Activated CD4-positive, alpha-beta T cell treated with anti-CD3 and anti-CD28 coated beads for 4 hours (primary cell): ENCODE measurements around the gene RBFOX2.
"Not testable (repeated sequence)": the region's sequence is repeated elsewhere in the genome, so short reads cannot be mapped to it uniquely, and the experiment has no call there.

ENCODE experiments used
- DNase-seq, 2 donors: peaks; one replicate each; pipeline ENCODE4 v3.0.0-alpha.2; 2020

Gene RBFOX2

DNA sequence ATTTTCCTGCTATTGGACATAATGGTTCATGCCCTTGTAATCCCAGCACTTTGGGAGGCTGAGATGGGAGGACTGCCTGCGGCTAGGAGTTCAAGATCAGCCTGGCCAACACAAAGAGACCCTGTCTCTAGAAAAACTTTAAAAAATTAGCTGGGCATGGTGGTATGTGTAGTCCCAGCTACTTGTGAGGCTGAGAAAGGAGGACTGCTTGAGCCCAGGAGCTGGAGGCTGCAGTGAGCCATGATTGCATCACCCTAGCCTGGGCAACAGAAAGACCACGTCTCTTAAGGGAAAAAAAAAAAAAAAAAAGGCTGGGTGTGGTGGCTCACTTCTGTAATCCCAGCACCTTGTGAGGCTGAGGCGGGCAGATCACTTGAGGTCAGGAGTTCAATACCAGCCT is 217.0 kb downstream of the RBFOX2 start:
- DNase-seq, result no peak

DNA sequence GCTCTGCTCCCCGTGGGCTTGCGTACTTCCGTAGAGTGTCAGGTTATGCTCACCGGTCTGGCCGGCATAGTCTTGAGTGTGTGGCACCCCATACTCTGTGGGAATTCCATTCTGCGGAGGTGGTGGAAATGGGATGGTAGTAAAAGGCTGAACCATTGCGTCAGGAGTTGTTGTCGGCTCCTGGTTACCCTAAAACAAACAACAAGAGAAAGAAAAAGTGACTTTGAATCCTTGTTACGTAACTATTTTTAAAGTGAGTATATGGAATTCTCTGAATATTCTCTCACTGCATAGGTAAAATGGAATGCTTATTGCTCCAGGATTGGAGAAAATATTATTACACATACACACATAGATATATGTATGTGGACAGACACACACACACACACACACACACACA is 218.8 kb downstream of the RBFOX2 start:
- no peak for DNase-seq

DNA sequence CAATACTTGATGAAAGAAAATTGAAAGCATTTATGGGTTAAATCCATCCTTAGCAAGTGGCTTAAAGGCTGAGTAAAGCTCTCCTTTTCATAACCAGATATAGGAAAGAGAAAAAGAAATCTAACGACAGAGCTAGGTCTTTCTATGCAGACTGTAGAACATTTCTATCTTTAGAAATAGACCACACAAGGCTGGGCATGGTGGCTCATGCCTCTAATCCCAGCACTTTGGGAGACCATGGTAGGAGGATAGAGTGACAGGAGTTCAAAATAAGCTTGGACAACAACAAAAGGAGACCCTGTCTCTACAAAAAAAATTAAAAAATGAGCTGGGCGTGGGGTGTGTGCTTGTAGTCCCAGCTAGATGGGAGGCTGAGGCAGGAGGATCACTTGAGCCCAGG is 220.2 kb downstream of the RBFOX2 start:
- no peak for DNase-seq

DNA sequence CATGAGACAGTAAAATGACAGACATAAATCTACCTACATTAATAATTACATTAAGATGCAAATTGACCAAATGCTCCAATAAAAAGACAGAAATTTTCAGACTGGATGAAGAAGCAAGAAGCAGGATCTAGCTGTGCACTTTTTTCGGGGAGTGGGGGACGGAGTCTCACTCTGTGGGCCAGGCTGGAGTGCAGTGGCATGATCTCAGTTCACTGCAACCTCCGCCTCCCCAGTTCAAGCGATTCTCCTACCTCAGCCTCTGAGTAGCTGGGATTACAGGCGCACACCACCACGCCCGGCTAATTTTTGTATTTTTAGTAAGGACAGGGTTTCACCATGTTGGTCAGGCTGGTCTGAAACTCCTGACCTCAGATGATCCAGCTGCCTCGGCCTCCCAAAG is 222.0 kb downstream of the RBFOX2 start:
- DNase-seq, result not testable (repeated sequence)

DNA sequence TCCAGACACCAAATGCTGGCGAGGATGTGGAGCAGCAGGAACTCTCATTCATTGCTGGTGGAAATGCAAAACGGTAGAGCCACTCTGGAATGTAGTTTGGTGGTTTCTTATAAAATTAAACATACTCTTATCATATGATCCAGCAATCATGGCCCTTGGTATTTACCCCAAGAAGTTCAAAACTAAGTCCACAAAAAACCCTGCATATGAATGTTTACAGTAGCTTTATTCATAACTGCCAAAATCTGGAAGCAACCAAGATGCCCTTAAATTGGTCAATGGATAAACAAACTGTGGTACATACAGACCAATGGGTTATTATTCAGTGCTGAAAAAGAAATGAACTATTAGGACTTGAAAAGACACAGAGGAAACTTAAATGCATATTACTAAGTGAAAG is 223.2 kb downstream of the RBFOX2 start:
- DNase-seq, result no peak

DNA sequence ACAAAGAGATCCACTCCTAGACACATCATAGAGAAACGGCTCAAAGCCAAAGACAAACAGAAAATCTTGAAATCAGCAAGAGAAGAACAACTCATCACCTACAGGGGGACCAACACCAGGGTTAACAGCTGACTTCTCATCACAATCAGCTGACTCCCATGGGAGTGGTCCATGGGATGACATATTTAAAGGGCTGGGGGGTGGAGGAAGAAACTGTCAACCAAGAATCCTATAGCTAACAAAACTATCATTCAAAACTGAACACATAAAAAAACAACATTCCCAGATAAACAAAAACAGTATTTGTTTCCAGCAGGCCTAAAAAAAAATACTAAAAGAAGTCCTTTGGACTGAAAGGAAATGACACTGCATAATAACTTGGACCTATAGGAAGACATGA is 224.2 kb downstream of the RBFOX2 start:
- no peak for DNase-seq

DNA sequence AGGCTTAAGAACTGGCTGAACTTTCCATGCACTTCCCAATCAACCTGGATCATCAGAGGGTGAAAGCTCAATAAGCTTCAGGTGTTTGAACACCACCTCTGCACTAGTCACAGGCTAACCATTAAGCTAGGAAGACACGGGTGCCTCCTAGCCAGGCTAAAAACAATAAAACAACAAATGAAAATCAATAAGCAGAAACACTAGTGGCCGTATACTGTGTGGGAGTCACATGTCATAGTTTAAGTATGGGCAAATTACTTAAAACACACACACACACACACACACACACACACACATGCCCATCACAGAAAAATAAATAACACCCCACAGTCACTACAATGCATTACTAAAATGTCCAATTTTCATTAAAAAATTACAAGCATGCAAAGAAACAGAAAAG is 225.7 kb downstream of the RBFOX2 start:
- DNase-seq, result no peak

DNA sequence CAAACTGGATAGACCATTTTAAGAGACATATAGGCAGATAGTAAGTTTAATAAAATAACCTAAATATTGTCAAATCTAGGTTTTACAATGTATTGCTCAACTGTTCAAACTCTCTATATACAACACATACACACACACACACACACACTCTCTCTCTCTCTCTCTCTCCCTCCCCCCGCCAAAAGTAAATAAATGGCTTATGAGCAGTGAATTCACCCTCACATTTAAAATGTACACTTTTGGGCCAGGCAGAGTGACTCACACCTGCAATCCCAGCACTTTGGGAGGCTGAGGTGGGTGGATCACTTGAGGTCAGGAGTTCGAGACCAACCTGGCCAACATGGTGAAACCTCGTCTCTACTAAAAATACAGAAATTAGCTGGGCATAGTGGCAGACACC is 227.3 kb downstream of the RBFOX2 start:
- DNase-seq, result not testable (repeated sequence)

DNA sequence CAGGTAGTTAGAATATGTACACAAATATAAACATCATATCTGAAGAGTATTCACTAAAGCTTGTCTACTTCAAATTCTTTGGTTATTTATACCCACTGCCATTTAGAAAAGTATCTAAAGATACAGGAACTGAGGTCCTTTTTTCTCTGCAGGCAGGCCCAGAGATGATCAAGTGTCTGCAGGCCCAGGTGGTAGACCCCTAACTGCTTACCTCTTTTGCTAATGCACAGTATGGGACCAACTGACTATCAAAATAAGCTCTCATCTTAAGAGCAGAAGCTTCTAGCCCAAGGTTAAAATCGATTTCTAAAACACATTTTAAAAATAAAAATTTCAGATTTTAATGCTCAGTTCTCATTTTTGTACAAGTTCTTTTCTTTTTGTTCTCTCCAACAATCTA is 229.5 kb downstream of the RBFOX2 start:
- DNase-seq, result no peak

DNA sequence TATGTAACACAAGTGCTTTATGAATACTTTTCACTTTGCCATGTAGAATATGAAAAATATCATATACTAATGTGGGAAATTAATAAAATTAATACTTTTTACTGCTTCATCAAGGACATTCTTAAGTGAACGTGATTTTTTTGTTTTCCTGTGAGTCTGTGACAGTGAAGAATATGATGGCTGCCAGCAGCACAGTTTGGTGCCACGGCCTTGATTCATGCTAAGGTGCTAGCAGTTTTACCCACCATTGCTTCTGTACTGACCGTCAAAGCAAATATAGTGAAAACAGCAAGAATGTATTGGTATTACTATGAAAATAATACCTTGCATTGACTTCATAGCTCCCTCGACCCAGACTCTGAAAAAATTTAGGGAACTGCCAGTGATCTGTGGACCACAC is 231.2 kb downstream of the RBFOX2 start:
- DNase-seq, result no peak

DNA sequence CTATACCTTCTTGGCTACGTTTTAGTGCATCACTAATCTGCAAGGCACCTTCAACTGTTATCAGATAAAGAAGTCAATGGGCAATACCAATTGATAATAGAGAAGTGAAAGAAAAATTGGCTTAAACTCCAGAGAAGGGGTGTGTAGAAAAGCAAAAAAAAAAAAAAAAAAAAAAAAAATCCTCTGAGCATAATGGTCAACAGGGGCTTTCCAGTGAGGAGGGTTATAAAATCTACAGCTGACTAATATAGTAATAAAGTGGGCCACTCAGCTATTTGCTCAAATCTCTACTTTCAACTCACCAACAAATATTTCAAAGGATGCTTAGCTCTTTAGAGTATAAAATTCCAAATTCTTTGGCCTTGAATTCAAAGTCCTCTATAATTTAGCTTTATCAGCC is 233.1 kb downstream of the RBFOX2 start:
- no peak for DNase-seq

DNA sequence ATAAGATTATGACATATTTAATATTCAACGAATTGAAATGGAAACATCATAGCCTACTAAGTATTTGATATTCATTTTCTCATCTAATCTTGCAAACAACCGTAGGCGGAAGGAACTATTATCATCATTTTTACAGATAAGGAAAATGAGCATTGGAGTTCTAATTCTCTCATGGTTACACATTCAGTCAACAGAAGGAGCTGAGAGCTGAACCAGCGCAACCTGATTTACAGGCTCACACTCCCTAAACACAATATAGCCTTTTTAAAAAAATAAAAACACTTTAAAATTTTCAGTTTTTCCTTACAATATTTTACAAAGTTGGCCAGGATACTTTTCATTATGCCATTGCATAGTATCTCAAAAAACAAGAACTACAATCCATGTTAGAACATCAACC is 236.1 kb downstream of the RBFOX2 start:
- no peak for DNase-seq

DNA sequence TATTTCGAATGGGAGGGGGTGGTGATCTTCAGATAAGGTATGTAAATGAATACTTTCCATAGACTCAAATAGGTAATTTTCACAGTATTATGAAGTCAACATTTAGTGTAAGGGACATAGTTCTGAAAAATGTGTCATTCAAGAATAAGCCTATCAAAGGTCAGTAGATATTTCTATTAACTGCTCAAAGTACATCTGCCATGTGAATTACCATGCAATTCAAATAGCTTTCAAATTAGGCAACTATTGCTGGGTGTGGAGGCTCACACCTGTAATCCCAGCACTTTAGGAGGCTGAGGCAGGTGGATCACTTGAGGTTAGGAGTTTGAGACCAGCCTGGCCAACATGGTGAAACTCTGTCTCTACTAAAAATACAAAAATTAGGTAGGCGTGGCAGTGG is 236.8 kb downstream of the RBFOX2 start:
- DNase-seq, result not testable (repeated sequence)

DNA sequence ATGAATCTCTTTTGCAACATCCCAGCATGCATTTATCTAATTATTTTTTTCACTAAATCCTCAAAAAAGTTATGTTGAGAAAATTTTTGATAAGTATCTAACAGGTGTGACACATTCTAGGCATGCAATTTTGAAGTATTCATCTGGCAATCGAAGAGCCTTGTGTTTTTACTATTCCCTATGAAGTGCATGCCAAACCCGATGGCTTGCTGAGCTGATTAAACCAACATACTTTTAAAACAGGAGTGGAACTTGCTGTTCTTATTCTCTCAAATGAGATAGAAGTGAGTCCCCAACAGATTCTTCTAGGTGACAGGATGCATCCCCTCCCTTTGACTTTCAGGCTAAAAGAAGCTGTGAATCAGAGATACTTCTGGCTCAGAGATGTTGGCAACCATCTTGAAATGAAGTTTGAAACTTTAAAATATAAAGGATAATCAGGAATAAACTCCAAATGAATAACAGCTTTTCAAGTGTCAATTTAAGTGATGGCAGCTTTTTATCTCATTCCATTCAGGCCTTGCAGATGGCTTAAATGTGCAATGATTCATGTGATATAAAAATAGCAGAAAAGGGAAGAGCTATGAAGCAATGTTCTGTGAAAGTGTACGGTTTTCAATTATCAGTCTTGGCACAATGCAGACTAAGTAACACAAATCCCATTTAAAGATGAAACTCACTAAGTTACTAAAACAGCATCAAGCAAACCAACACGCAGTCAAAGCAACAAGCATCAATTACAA is 243.3 kb downstream of the RBFOX2 start:
- no peak for DNase-seq

DNA sequence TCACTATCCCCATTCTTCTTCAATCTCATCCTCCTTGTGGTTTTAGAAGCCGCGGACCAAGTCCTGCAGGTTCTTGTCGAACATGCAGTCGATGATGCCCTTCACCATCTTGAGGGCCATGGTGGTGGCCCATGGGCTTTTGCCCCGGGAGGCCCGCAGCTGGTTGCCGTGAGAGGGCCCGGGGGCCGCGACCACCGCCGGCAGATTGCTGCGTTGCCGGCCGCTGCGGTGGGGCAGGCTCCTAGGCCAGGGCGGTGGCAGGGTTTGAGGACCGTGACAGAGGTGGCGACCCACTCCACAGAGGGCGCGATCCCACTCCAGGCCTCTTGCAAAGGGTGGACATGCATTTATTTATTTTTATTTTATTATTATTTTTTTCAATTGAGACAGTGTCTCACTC is 244.0 kb downstream of the RBFOX2 start:
- DNase-seq, result no peak

DNA sequence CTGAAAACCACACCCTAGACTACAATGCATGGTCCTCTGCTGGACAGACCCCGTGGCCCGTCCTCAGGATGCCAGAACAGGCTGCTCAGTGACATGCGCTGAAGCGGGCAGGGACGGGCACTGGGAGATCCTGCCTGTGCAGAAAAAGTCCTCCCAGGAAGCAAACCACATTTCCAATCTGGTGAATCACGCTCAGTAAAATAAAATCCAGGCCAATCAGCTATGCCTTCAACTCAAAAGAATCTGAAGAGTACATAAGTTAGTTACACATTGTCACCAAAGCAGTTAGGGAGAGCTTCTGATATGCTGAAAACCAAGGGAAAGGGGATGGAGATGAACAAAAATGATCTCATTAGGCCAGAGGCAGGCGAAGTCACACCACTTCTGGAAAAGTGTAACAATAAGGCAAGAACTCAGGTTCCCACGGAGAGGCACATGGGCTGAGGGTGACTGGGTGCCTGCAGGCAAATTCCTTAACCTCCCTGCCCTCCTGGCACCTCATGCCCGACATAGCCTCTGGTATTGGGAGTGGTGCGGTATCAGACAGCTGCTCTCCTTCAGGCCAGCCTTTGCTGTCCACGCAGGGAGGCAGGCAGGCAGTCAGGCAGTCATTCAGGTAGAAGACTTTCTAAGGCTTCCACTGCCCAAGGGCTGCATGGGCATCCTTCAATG is 244.5 kb downstream of the RBFOX2 start:
- DNase-seq, result no peak

DNA sequence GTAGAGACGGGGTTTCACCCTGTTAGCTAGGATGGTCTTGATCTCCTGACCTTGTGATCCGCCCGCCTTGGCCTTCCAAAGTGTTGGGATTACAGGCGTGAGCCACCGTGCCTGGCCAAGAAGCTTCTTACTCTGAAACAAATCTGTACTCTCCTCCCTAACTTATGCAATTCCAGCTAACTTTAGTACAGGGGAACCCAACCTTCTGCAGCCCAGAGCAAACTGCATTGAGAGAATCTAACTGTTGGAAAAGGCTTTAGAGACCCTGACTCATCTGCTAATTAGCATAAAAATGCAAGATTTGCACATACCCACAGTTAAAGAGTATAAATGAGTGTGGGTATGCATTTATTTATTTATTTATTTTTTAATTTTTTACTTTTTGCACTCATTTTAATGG is 246.1 kb downstream of the RBFOX2 start:
- DNase-seq, result no peak

DNA sequence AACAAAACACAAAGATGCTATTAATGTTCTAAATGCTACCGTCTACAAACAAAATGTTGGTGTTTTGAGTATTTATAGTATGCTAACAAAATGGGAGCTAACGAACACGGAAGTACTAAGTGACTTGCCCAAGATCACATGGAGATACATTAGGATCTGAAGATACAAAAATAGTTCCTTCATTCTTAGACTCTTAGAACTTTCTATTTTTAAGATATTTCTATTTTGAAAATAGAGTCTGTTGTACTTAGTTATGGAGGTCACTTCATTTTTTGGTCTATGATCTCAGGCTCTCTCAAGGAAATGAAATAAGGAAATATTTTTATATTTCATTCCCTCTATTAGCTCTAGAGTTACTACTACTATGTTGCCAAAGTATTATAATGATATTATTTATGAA is 246.7 kb downstream of the RBFOX2 start:
- no peak for DNase-seq

DNA sequence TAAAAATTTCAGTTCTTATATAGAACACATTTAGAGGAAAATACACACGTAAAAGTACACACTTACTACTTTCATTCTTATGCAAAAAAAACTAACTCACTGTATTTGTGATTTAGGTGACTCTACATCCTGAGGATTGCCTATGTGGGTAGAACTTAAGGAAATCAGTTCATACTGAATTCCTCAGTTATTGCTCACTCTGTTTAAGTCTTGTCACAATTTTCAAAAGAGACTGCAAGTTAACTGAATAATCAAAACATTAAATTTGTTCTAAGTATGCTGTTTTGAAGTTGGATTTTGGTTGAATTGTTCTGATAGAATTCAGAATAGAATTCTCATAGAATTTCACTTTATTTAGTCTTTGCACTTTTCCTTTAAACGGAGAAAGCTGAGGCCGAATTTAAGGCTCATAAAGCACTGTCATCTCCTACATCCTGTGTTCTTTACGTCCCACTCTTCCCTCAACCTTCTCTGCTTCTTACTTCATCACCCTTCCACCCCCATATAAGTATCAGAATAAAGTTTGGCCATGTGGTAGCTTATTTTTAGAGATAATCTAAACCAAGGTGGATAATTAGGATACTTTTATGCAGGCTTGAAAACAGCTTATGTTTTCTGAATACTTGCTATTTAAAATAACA is 251.2 kb downstream of the RBFOX2 start:
- no peak for DNase-seq

DNA sequence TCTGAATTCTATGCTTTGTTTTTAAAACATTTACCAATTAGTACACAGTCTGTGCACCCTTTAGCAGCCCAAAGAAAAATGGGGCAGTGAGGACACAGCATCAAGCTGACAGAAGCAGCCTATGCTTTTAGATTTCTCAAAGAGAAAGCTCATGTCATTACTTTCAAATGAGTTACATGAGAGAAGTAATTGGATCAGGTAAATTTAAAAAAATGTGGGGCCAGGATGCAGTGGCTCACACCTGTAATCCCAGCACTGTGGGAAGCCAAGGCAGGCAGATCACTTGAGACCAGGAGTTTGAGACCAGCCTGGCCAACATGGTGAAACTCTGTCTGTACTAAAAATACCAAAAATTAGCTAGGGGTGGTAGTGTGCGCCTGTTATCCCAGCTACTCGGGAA is 253.3 kb downstream of the RBFOX2 start:
- no peak for DNase-seq

DNA sequence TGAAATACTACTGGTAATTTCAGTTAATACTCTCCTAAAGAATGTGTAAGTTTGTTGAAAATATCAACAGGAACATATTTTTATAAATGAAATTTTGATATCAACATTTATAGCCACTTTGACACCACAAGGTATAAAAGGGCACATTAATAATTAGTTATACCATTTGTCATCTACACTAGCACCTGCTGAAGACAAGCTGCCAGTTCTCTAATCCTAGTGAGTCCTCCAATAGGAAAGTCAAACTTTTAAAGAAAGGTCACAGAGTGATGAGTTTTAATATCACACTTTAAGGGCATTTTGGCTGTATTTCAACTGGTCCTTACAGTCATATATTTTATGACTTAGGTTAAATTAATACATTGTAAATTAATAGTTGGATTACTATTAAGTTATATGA is 258.6 kb downstream of the RBFOX2 start:
- DNase-seq, result no peak

DNA sequence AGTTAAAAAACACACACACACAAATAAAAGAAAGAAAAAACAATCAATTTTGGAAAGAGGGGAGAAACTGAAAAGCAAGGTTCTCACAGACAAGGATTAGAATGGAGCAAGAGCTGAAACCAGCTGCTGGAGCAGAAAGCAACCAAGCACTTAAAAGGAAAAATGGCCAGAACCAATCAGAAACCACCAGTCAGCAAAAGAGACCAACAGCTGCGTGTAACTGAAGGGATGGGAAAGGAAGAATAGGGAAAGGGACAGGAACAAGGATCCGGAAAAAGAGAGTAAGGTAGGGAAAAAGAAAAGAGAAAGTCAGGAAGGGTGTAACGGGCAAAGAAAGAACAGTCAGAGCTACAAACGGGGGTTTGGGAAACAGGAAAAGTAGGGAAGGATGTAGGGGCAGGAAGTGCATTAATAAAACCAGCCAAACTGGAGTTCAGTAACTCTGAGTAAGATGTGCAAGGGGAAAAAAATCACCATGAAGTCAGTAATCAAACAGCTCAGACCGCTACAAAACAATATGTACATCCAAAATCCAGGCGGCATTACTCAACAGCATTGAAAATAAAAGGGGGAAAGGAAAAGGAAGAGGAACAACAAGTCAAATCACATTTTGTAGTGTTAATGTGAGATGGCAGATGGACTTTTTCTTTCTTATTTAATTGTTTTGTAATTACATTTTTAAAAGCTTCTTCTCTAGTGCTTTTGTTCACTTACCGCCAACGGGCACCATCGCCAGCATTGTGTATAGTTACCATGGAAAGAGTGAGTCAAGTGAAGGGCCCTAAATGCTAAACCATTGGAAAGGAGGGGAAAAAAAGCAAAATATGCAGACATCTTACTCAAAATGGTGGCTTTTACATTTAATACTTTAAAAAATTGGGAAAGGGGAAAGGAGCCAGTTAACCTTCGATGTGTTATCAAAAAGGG is 261.7 kb downstream of the RBFOX2 start:
- DNase-seq, result no peak

DNA sequence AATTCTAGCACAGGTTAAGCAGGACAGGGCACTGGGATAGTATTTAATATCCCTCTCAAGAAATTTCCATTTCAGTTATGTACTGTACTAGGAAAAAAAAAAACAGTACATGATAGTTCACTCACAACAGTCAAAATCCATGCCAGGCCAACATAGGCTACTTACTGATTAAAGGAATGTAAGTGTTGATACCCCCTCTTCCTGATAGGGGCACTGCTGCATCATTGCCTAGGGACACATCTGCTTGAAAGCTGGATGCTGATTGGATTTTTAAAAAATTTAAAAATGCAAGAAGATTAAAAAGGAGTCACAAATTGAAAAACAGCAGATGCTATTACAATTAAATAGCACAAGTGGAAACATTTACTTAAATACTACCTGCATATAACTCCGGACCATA is 267.6 kb downstream of the RBFOX2 start:
- DNase-seq, result no peak
